Activated CD8-positive, alpha-beta memory T cell treated with anti-CD3 and anti-CD28 coated beads, Interleukin-2, amount 50 U/mL, for 48 hours (primary cell): ENCODE data around the gene TTPAL.
"Not testable (repeated sequence)": the region's sequence is repeated elsewhere in the genome, so short reads cannot be mapped to it uniquely, and the experiment has no call there.

ENCODE experiments used
- DNase-seq: peaks from one replicate; pipeline ENCODE4 v3.0.0-alpha.2; 2020

Gene TTPAL

DNA sequence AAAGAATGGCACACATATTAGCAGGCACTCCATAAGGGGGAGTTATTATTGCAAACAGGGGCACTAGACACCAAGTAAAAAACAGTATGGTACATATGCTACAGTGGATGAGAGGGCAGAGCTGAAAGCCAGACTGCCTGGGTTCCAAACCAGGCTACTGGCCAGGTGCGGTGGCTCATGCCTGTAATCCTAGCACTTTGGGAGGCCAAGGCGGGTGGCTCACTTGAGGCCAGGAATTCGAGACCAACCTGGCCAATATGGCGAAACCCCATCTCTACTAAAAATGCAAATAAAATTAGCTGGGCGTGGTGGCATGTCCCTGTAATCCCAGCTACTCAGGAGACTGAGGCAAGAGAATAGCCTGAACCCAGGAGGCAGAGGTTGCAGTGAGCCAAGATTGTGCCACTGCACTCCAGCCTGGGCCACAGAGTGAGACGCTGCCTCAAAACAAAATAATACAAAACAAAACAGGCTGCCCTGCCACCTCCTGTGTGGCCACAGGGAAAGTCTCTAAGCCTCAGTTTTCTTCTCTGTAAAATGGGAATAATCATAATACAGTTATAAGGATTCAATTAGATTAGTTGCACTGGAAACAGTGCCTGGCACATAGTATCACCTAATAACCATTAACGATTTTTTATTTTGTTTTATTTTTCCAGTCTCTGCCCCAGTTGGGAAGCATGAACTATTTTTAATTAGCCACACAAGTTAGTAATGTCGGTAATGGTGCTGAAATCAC lies 7.5 kb upstream of the TTPAL start:
- DNase-seq: no peak

DNA sequence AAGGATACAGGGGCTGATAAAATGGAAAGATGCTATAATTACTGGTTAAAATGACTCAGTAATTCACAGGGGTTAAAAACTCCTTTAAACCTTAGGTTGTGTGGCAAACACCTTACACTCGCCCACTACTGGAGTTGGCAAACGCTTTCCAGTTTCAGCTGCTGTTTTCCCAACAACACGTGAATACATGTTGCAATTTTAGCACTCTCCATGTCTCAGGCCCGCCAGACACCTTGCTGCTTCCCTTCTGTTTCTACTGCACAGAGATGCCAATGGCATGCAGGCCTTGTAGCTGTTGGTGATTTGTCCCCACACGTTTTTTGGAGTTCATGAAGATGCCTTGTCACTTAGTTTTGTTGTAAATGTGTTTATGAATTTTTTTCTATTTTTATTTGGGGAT lies 5.3 kb upstream of the TTPAL start:
- no peak for DNase-seq

DNA sequence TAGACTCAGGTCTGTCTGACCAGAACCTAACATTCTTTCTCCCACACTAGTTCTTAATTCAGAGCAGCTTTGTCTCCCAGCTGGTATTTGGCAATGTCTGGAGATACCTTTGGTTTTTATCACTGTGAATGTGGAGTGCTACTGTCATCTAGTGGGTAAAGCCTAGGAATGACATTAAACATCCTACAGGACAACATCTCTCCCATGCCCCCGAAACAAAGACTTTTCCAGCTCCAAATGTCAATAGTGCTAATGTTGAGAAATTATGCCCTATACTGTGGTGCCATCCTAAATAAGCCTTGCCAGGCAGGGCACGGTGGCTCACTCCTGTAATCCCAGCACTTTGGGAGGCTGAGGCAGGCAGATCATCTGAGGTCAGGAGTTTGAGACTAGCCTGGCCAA lies 4.2 kb upstream of the TTPAL start:
- DNase-seq: no peak

DNA sequence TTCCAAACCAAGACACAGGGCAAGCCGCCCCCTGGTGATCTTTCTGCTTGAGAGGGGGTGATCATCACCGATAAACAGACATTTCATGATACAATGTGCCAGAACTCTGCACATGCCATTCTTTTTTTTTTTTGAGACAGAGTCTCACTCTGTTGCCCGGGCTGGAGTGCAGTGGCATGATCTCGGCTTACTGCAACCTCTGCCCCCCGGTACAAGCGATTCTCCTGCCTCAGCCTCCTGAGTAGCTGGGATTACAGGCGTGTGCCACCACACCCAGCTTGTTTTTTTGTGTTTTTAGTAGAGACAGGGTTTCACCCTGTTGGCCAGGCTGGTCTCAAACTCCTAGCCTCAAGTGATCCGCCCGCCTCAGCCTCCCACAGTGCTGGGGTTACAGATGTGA lies 3.4 kb upstream of the TTPAL start:
- not testable (repeated sequence) for DNase-seq

DNA sequence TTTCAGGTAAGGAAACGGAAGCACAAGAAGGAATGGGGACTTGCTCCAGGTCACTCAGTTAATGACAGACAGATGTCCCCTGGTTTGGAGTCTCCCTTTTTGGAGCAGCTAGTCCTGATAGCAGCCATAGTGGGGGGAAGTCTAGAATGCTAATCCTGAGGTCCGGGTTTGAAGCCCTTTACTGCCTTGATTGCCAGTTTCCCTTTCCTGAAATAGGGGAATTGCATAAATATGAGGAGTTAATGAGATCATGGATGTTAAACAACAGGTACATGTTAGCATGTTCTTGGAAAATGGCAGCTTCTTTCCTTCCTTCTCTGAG lies 341 bp upstream of the TTPAL start:
- DNase-seq: no peak

DNA sequence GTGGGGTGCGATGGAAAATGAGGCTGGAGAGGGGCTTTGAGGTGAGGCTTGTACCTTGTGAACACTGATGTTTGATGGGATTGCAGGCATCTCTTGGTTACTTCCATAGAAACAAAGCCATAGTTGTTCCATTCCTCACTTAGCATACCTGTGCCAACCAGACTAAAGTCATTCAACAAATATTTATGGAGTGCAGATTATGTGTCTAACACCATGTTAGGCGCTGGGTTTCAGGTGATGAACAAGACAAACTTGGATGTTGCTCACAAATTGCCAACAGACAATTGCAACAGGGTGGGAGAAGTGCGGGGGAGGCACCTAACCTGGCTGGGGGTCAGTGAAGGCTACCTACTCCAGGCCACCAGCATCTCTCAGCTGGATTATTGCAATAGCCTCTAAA lies 1.5 kb downstream of the TTPAL start:
- DNase-seq: no peak

DNA sequence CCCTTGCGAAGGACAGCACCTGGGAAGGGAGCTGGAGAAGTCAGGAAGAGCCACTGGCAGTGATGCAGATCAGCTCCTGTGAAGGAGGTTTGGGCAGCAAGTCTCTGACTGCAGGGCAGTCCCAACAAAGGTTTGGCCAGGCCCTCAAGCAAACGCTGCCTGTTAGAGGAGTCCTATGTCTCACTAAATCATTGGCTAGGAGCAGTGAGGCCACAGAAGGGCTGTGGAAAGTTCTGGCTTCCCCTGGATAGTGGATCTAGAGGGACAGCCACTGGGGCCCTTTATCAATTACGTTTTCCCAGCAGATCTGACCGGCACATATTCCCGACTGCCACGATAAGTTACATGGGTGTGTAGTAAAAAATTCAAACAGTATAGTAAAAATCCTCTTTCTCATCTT lies 2.5 kb downstream of the TTPAL start:
- DNase-seq: no peak

DNA sequence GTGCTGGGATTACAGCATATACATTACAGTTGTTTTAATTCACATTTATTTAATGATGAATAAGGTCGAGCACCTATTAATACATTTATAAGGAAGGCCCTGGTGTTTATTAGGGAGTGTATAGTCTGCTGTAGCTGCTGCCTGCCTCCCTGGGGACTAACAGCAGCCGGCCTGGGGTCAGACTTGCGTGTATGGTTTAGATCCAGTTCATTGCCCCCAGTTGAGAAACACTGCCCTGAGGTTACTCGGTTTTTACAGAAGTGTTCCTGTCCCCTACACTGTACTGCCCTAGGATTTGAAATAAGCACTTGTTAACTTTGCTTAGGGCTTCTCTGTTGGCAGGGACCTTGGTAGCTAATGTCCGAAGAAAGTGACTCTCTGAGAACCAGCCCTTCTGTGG lies 4.0 kb downstream of the TTPAL start:
- no peak for DNase-seq

DNA sequence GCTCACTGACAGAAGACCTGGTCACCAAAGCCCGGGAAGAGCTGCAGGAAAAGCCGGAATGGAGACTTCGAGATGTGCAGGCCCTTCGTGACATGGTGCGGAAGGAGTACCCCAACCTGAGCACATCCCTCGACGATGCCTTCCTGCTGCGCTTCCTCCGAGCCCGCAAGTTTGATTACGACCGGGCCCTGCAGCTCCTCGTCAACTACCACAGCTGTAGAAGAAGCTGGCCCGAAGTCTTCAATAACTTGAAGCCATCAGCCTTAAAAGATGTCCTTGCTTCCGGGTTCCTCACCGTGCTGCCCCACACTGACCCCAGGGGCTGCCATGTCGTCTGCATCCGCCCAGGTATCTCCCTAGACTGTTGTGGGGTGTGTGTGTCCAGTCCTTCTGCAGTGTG lies 4.4 kb downstream of the TTPAL start:
- no peak for DNase-seq

DNA sequence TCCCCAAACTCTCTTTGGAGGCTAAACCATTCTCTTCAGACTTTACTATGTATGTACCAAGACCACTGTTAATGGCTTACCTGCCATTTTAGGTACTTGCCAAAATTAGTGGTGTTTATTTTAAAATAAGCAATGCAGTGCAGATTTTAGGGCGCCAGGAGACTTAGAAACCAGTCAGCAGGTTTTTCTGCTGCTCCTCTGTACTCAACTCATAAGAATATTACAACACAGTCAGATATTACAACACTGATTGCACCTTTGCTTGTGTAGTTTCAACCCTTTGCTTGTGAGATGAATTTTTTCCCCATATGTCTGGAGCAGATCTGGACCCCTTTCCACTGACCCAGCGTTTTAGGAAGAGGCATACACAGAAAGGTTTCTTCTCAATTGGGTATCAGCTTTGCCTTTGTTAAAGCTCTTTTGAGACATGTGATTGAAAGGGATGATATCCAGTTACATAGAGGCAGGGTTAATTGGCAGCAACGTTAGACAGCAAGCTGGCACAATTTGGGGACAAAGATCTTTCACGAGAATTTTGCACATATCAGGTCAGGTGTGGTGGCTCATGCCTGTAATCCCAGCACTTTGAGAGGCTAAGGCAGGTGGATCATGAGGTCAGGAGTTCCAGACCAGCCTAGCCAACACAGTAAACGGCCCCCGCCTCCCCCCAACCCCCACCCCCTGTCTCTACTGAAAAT lies 6.2 kb downstream of the TTPAL start:
- DNase-seq: no peak

DNA sequence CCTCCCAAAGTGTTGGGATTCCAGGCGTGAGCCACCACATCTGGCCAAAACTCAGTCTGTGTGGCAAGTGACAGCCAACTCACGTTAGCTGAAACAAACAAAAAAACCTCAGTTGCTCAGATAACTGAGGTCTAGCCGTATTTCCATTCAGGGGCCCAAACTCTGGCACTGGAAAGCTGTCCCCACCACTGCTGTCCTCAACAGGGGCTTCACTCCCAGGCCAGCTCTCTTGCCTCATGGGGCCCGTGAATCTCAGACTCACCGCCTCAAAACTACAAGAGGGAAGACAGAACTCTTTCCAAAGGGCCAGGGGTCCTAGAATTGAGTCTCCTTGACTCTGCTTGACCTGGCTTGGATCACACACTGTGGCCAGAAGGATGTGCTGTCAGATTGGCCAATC lies 7.4 kb downstream of the TTPAL start:
- no peak for DNase-seq

DNA sequence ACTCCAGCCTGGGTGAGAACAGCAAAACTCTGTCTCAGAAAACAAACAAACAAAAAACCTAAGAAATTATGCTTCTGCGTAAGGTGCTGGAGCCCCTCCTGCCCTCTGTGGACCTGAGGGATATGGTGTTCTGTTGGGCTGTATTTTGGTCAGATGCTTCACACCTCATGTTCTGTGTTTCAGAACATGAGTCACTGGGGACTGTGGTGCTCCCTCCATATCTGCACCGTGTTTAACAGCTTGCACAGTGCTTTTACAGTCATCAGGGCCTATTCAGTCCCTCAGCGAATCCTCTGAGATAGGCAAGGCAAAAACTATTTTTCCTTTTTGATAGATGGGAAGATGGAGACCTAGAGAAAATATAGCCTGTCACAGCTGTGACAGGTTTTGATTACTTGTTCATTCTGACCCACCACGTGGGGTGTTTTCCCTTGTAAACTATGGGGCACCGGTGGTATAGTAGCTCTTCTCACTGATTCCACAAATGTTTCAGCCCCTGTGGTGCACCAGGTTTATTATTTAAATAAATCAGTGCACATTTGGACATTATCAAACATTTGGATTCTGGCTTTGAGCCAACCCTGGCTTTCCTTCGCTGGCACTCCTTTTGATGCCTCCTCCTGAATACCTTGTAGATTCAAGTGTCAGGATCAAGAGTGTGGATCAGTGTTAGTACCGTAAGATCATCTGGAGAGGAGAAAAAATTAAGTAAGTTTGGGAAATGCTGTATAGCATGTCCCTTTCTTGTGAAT lies 9.6 kb downstream of the TTPAL start:
- no peak for DNase-seq

DNA sequence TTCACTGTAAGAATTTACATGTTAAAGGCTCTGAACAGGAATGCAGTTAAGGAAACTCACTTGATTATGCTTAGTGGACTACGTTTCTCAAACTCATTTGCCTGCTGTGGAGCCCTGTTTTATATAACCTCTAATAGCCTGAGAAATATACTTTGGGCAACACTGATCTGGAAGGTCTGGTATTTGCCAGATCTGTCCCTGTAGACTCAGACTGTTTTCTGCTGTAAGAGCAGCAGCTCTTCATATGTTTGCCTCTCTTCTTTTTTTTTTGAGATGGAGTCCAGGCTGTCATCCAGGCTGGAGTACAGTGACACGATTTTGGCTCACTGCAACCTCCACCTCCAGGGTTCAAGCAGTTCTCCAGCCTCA lies 10.1 kb downstream of the TTPAL start:
- no peak for DNase-seq

DNA sequence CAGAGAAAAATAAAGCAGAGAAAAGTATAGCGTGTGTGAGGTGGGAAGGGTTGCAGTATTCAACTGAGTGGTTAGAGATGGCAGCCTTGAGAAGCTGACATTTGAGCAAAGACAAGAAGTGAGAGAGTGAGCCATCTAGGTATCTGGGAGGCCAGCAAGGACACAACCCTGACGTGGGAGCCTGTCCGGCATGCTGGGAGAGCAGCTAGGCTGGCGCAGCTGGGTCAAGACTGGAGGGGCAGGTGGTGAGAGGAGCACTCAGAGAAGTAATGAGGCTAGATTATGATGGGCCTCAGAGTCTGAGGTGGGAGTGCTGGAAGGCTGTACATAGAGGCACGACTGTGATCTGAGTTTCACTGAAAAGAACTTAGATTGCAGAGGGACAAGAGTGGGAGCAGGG lies 12.9 kb downstream of the TTPAL start:
- DNase-seq: no peak

DNA sequence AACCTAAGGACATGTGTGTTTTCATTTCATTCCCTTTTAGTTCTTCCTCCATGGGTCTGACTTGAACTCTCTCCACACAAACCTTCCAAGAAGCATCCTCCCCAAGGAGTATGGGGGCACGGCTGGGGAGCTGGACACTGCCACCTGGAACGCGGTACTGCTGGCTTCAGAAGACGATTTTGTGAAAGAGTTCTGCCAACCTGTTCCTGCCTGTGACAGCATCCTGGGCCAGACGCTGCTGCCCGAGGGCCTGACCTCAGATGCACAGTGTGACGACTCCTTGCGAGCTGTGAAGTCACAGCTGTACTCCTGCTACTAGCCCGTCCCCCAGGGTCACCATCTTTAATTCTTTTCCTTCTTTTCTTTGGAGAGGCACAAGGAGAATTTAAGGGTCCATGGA lies 13.5 kb downstream of the TTPAL start:
- DNase-seq: no peak

DNA sequence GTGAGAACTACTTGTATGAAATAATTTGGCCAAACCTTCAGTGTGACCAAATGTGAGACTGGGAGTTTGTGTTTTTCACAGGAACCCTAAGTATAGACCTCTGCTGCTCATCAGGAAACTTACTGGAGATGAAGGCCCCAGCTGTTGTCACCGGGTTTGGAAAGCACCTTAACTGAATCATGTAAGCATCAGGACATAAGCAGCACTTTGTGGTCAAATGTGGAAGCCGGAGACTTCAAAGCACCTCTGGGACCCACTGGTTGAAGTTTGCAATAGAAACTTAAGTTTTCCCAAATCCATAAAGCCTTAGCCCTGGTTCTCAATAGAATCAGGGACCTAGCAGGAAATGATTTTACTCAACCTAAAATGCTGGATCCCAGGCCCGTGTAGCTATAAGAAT lies 14.3 kb downstream of the TTPAL start:
- no peak for DNase-seq

DNA sequence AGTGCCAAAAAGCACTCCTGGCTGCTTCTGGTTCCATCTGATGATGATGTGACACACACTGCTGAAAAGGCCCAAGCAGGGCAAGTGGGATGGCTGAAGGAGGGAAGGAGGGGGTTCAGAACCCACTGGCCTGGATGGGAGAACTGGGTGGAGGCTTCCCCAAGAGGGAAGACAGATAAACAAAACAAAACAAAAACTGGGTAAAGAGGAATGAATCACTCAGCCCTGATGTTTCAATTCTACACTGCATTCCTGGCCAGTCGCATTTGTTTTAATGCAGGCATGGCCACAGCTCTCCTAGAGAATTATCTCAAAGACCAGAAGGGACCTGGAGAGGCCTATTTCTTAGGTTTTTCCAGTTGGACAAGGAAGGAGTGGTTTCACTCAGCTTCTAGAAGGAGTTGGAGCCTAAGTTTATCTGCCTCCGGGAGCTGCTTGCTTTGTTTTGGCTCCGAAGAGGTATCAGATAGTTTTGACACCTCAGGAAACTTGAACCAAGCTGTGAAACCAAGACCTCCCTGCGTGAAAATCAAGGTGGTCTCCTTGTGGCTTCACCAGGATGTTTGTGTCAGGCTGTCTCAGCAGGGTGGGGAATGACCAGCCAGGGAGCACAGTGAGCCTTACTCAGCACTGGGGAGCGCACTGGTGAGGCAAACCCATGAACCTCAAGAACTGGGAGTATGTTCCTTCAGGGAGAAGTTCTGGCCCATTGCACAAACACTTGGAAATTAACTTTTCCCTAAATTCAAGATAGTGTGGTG lies 16.1 kb downstream of the TTPAL start:
- DNase-seq: no peak

DNA sequence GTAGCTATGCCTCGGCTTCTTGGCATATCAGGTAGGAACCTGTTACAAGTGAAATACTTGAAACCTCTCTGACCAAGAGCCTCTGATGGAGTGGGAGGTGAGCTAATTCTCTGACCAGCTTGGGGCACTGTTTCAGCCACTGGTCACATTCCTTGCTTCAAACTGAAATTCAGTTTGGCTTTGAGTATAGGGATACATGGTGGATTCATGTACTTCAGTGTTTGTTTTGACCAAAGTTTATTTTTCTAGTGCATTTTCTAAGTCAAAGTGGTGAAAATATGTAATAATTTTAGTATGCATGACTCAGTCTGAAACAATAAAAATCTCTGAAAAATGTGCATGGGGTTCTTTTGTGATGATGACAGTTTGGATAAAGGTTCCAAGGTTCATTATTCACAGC lies 18.6 kb downstream of the TTPAL start:
- no peak for DNase-seq

DNA sequence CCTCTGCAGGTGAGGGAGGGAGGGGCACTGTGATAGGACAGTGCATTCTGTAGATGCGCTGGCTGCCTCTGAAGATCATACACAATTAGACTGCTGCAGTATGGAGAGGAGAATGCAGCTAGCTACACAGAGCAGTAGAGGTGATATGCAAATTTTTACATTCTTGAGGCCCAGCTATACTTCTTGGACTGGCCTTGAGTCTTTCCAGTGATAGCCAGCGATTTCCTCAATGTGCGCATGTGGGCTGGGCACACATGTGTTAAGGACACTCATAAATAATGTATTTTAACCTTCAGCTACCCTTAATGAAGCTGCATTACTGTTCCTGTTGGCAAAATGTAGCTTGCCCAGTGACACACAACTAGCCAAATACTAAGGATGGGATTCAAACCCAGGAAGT lies 19.0 kb downstream of the TTPAL start:
- no peak for DNase-seq

DNA sequence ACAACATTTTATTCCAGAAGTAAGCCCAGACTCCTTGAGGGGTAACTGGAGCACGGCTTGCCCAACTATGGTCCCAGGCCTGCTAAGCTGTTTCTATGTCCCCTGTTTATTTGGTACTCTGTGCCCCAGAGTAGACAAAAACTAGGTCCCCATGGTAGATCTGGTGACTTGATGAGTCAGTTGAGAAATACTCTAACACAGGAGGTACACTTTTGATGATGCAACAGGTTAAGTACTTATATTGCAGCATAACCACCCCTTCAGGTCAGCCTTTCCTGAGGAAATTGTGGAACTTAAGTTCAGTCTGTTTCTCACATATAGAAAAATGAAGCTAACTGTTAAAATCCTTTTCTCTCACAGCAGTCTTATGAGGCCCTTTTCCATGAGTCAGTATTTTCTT lies 19.6 kb downstream of the TTPAL start:
- no peak for DNase-seq

DNA sequence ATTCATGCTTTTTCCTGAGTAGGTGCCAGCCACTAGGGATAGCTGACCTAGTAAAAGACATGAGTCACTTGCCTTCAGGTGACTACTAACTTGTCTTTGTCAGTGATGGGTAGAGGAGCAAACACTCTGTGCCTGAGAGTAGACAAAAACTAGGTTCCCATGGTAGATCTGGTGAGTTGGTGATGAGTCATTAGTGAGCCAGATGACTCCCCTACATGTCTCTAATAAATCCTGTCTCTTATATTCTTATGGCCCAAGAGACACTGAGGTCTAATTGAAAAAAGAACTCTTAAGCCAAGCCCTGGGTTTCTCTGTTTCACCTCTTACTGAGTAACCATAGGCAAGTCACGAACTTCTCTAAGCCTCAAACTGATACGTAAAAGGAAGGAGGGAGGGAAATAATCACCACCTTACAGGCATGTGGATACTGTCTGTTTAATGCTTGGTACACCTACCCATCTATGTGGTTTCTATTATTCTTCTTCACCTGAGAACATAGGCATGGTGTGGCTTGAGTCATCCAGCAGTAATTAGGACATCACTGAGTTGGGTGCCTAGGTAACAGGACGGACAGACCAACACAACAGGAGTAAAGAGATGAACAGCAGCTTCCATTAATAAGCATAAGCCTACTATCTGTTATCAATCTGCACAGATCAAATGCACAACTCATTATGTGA lies 20.3 kb downstream of the TTPAL start:
- no peak for DNase-seq

DNA sequence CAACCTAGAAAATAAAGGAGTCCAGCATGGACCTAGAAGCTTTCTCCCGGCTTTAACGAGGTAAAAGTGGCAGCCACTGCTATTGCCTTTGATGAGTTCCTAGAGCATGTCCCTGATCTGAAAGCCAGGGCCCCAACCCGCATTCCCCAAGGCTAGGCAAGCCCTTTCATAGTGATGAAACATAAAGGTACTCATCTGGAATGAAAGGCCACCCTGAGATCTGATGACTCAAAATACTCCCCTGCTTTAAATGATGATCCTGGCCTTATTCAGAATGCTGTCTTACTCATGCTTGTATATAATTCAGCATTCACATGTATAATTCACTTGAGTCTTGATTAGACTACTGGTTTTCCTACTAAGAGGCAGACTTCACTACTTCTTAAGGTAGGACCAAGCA lies 21.3 kb downstream of the TTPAL start:
- no peak for DNase-seq

DNA sequence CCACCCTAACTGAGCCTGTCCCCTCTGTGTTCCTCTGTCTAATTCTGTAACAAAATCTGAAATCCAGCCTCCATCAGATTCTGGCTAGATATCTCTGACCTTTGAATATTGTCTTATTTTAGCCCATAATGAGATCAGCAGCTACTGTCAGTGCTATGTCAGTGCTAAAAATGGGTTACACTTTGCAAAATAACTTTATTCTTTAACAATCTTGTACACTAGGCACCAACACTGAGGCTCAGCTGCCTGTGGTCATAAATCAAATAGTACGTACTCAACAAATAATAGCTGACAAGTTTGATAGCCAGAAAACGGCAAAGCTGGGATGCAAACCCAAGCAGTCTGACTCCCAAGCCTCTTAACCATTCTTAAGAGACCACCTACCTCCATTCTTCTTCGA lies 22.1 kb downstream of the TTPAL start:
- no peak for DNase-seq
